GM19351 (cell line): ENCODE data around the gene WRAP73.
"Not testable (repeated sequence)": the region's sequence is repeated elsewhere in the genome, so short reads cannot be mapped to it uniquely, and the experiment has no call there.

Experiments used
- ATAC-seq: cut with Tn5 transposase; IDR thresholded peaks from one replicate; pipeline ENCODE4 v1.9.1; 2021; ENCODE audit warnings: mild to moderate bottlenecking, moderate library complexity; ENCODE audit not compliant: unreplicated experiment

The WRAP73 gene

GRCh38 chr1:3599286-3599811, 50.6 kb downstream of the WRAP73 start:
- no peak for ATAC-seq

- no peak for ATAC-seq
These were observed 51.2 kb downstream of the WRAP73 start for GRCh38 chr1:3598522-3599285.

GRCh38 chr1:3598051-3598491, 51.8 kb downstream of the WRAP73 start:
- no peak for ATAC-seq

- ATAC-seq, result no peak
These were observed 52.3 kb downstream of the WRAP73 start for GRCh38 chr1:3597599-3597964.

GRCh38 chr1:3596663-3597598, 53.0 kb downstream of the WRAP73 start:
- no peak for ATAC-seq

- no peak for ATAC-seq
These were observed 54.0 kb downstream of the WRAP73 start for GRCh38 chr1:3595949-3596348.

GRCh38 chr1:3594706-3595377, 55.1 kb downstream of the WRAP73 start:
- ATAC-seq, result no peak

- no peak for ATAC-seq
These were observed 56.2 kb downstream of the WRAP73 start for GRCh38 chr1:3593745-3594144.

- no peak for ATAC-seq
These were observed 56.6 kb downstream of the WRAP73 start for GRCh38 chr1:3593334-3593733.

- no peak for ATAC-seq
These were observed 58.7 kb downstream of the WRAP73 start for GRCh38 chr1:3590951-3591865.

GRCh38 chr1:3590139-3590763, 59.7 kb downstream of the WRAP73 start:
- ATAC-seq, result no peak

- ATAC-seq, result no peak
These were observed 61.5 kb downstream of the WRAP73 start for GRCh38 chr1:3588395-3588794.

- no peak for ATAC-seq
These were observed 62.7 kb downstream of the WRAP73 start for GRCh38 chr1:3586986-3587759.

- ATAC-seq, result no peak
These were observed 63.8 kb downstream of the WRAP73 start for GRCh38 chr1:3585940-3586568.

- not testable (repeated sequence) for ATAC-seq
These were observed 64.5 kb downstream of the WRAP73 start for GRCh38 chr1:3585353-3585868.

GRCh38 chr1:3584915-3585314, 65.0 kb downstream of the WRAP73 start:
- ATAC-seq, result no peak

- not testable (repeated sequence) for ATAC-seq
These were observed 66.2 kb downstream of the WRAP73 start for GRCh38 chr1:3583751-3584150.
